SK-N-SH treated with all-trans-retinoic acid at 6 μM for 48 hours (cell line): Measurements from ENCODE around the gene SFI1.

ENCODE experiments used
- BACH2 ChIP-seq: fragments of 250-450 bp; sonication (Bioruptor Pico); IDR thresholded peaks from 2 replicates; pipeline ENCODE4 v1.9.0; 2021; ENCODE audit warnings: mild to moderate bottlenecking, borderline replicate concordance
- CSDC2 ChIP-seq: fragments of 250-450 bp; sonication (Bioruptor Pico); IDR thresholded peaks from 2 replicates; pipeline ENCODE4 v1.5.0; 2020; ENCODE audit warnings: mild to moderate bottlenecking, moderate library complexity
- ESRRG ChIP-seq: fragments of 250-450 bp; sonication (Bioruptor Pico); IDR thresholded peaks from 2 replicates; pipeline ENCODE4 v1.6.1; 2021; ENCODE audit warnings: mild to moderate bottlenecking
- ISL1 ChIP-seq: fragments of 250-450 bp; sonication (Bioruptor Pico); IDR thresholded peaks from 2 replicates; pipeline ENCODE4 v2.1.2; 2022; ENCODE audit warnings: mild to moderate bottlenecking, moderate library complexity
- OSR1 ChIP-seq: fragments of 250-450 bp; sonication (Bioruptor Pico); IDR thresholded peaks from 2 replicates; pipeline ENCODE4 v1.8.0; 2022; ENCODE audit warnings: moderate library complexity, mild to moderate bottlenecking, inconsistent platforms
- RARB ChIP-seq: fragments of 250-450 bp; sonication (Bioruptor Pico); IDR thresholded peaks from 2 replicates; pipeline ENCODE4 v1.8.0; 2021; ENCODE audit warnings: mild to moderate bottlenecking, moderate library complexity
- ZC3H10 ChIP-seq: fragments of 250-450 bp; sonication (Bioruptor Pico); IDR thresholded peaks from 2 replicates; pipeline ENCODE4 v1.5.1; 2021; ENCODE audit warnings: mild to moderate bottlenecking, moderate library complexity
- ZFP3 ChIP-seq: fragments of 250-450 bp; sonication (Bioruptor Pico); IDR thresholded peaks from 2 replicates; pipeline ENCODE4 v1.5.0; 2020; ENCODE audit warnings: mild to moderate bottlenecking, moderate library complexity
- ZFP30 ChIP-seq: fragments of 450-650 bp; formaldehyde crosslinking; IDR thresholded peaks from 2 replicates; pipeline ENCODE4 v1.5.0; 2022; ENCODE audit warnings: mild to moderate bottlenecking, moderate library complexity
- ZNF565 ChIP-seq: fragments of 450-650 bp; formaldehyde crosslinking; conservative IDR thresholded peaks from 2 replicates; pipeline ENCODE4 v1.5.0; 2020; ENCODE audit warnings: low read depth, mild to moderate bottlenecking, moderate library complexity
- ZNF70 ChIP-seq: fragments of 450-650 bp; formaldehyde crosslinking; IDR thresholded peaks from 2 replicates; pipeline ENCODE4 v1.5.0; 2020; ENCODE audit warnings: mild to moderate bottlenecking, moderate library complexity
- TF ChIP-seq, protein P1 (sequence below): fragments of 250-450 bp; sonication (Bioruptor Pico); IDR thresholded peaks from 2 replicates; pipeline ENCODE4 v1.8.0; 2020; ENCODE audit warnings: mild to moderate bottlenecking, moderate library complexity, borderline replicate concordance

DNA sequence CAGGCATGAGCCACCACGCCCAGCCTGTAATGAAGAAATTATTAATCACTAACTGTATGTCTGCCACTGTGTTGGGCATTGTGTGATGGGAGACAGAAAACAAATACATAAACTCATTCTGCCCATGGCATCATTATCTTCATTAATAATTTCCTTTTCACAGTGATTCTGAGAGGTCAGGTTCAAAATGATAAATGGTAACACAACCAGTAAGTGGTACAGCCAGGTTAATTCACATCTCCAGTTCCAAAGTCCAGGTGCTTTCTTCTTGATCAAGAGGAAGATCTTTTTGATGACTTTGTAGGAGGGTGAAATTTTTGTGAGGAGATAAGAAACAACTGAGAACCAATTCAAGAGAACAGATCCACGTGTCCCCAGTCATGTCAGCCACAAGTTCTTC, 98.9 kb downstream of the SFI1 start:
- no peak for TF ChIP-seq ZC3H10 (CRISPR knock-in tag)
- TF ChIP-seq ZNF565 (CRISPR knock-in tag): no peak
- TF ChIP-seq, protein P1, sequence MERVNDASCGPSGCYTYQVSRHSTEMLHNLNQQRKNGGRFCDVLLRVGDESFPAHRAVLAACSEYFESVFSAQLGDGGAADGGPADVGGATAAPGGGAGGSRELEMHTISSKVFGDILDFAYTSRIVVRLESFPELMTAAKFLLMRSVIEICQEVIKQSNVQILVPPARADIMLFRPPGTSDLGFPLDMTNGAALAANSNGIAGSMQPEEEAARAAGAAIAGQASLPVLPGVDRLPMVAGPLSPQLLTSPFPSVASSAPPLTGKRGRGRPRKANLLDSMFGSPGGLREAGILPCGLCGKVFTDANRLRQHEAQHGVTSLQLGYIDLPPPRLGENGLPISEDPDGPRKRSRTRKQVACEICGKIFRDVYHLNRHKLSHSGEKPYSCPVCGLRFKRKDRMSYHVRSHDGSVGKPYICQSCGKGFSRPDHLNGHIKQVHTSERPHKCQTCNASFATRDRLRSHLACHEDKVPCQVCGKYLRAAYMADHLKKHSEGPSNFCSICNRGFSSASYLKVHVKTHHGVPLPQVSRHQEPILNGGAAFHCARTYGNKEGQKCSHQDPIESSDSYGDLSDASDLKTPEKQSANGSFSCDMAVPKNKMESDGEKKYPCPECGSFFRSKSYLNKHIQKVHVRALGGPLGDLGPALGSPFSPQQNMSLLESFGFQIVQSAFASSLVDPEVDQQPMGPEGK (CRISPR knock-in tag): no peak
- TF ChIP-seq ZFP30 (CRISPR knock-in tag): no peak
- no peak for TF ChIP-seq OSR1 (CRISPR knock-in tag)
- no peak for TF ChIP-seq RARB
- no peak for TF ChIP-seq ISL1 (CRISPR knock-in tag)
- no peak for TF ChIP-seq ESRRG (CRISPR knock-in tag)
- no peak for TF ChIP-seq ZNF70 (CRISPR knock-in tag)
- TF ChIP-seq BACH2 (CRISPR knock-in tag): no peak
- TF ChIP-seq ZFP3: no peak
- TF ChIP-seq CSDC2 (CRISPR knock-in tag): no peak
